Measurements from ENCODE around the gene MIEN1.
A peak's percentile ranks its signal among the peaks of the same experiment; 100 is the strongest.

The MIEN1 gene

DNA sequence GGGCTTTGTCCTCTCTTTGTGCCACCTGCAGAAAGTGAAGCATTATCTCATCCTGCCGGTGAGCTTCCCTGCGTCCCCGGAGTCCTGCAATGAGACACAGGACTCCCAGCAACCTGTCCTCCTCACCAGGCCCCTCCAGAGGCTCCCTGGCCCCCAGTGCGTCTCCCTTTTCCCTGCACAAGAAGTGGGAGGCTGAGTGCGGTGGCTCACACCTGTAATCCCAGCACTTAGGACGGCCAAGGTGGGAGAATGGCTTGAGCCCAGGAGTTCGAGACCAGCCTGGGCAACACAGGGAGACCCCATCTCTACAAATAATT, 15.8 kb upstream of the MIEN1 start:
- POLR2A ChIA-PET (ENCODE audit: low non-redundant PET) = no interaction called here
- TF ChIP-seq, protein P1, sequence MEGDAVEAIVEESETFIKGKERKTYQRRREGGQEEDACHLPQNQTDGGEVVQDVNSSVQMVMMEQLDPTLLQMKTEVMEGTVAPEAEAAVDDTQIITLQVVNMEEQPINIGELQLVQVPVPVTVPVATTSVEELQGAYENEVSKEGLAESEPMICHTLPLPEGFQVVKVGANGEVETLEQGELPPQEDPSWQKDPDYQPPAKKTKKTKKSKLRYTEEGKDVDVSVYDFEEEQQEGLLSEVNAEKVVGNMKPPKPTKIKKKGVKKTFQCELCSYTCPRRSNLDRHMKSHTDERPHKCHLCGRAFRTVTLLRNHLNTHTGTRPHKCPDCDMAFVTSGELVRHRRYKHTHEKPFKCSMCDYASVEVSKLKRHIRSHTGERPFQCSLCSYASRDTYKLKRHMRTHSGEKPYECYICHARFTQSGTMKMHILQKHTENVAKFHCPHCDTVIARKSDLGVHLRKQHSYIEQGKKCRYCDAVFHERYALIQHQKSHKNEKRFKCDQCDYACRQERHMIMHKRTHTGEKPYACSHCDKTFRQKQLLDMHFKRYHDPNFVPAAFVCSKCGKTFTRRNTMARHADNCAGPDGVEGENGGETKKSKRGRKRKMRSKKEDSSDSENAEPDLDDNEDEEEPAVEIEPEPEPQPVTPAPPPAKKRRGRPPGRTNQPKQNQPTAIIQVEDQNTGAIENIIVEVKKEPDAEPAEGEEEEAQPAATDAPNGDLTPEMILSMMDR (conservative IDR thresholded peaks at IDR 0.05; ENCODE audit: low read depth) = no peak

GRCh38 chr17:39745335-39746144, 15.2 kb upstream of the MIEN1 start:
- peak overlapping the region; percentile 35 for H3K27ac ChIP-seq
- ChIA-PET CTCF (no interaction called here), POLR2A (ENCODE audit: low non-redundant PET) (no interaction called here)
- TF ChIP-seq, protein P1 (conservative IDR thresholded peaks at IDR 0.05; ENCODE audit: low read depth) = no peak
- DNase-seq (ENCODE audit: low spot score) = no peak

More for the DNA sequence above, 15.8 kb upstream of the MIEN1 start:
- no peak for DNase-seq (ENCODE audit: low spot score)
- CTCF ChIA-PET = no interaction called here
- H3K27ac ChIP-seq = peak overlapping the region; percentile 35

GRCh38 chr17:39744836-39745215, 14.5 kb upstream of the MIEN1 start:
- ChIA-PET POLR2A (ENCODE audit: low non-redundant PET) (no interaction called here), CTCF (no interaction called here)
- 0 out of 2 replicates have a peak overlapping the region, but pooled peaks have one; percentile 35 for H3K27ac ChIP-seq
- TF ChIP-seq, protein P1 (conservative IDR thresholded peaks at IDR 0.05; ENCODE audit: low read depth) = no peak
- DNase-seq (ENCODE audit: low spot score) = no peak

DNA sequence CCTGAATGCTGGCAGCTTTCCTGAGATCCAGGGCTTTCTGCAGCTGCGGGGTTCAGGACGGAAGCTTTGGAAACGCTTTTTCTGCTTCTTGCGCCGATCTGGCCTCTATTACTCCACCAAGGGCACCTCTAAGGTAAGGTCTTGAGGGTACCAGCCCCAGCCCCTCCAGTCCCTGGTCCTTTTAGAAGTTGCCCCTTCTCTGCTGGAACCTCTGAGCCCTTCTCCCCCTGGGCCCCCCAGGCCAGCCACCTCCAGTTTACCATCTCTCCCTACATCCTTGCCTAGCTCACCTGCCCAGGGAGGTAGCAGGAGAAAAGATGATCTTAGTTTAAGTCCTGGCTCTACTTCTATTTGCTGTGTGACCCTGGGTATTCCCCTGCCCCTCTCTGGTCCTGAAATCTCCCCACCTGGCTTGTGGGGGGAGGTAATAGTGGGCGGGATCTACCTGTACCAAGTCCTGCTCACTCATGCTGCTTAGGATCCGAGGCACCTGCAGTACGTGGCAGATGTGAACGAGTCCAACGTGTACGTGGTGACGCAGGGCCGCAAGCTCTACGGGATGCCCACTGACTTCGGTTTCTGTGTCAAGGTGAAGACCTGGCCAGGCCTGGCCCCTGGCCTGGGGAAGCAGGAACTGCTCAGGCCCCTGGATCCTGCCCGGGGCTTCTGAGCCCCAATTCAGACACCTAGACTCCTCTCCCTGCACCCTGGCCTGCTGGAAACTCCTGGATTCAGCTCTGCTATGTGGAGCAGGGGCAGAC, 13.9 kb upstream of the MIEN1 start:
- CTCF ChIA-PET = interaction anchor here (1.4 kb wide), 1 partner anchor 14 kb away, joined by 4 read pairs; no protein-coding TSS in a partner anchor
- 0 out of 2 replicates have a peak overlapping the region, but pooled peaks have one; percentile 35 for H3K27ac ChIP-seq
- no peak for DNase-seq (ENCODE audit: low spot score)
- TF ChIP-seq, protein P1 (conservative IDR thresholded peaks at IDR 0.05; ENCODE audit: low read depth) = no peak
- POLR2A ChIA-PET (ENCODE audit: low non-redundant PET) = interaction anchor here (0.6 kb wide), 1 partner anchor 49 kb away, joined by 7 read pairs; no protein-coding TSS in a partner anchor

DNA sequence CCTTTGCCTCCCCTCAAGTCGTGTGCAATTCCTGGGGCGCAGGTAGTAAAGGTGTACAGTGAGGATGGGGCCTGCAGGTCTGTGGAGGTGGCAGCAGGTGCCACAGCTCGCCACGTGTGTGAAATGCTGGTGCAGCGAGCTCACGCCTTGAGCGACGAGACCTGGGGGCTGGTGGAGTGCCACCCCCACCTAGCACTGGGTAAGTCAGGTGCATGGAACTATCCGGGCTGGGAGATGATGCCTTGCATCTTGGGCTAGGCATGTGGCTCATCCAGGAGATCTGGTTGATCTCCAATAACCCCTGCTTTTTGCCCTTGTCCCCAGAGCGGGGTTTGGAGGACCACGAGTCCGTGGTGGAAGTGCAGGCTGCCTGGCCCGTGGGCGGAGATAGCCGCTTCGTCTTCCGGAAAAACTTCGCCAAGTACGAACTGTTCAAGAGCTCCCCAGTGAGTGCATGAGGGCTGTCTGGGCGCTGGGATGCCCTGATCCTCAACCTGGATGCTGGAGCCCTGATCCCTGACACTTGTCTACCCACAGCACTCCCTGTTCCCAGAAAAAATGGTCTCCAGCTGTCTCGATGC, 12.6 kb upstream of the MIEN1 start:
- CTCF ChIA-PET = interaction anchor here (1.4 kb wide), 1 partner anchor 13 kb away, joined by 4 read pairs; no protein-coding TSS in a partner anchor
- H3K27ac ChIP-seq = peak overlapping the region; percentile 11; the same call in 1 of the 2 replicates
- TF ChIP-seq, protein P1 (conservative IDR thresholded peaks at IDR 0.05; ENCODE audit: low read depth) = no peak
- DNase-seq (ENCODE audit: low spot score) = no peak
- POLR2A ChIA-PET (ENCODE audit: low non-redundant PET) = no interaction called here

GRCh38 chr17:39742126-39742855, 12.0 kb upstream of the MIEN1 start:
- CTCF ChIA-PET = no interaction called here
- POLR2A ChIA-PET (ENCODE audit: low non-redundant PET) = no interaction called here
- H3K27ac ChIP-seq = peak overlapping the region; percentile 95
- DNase-seq (ENCODE audit: low spot score) = no peak
- TF ChIP-seq, protein P1 (conservative IDR thresholded peaks at IDR 0.05; ENCODE audit: low read depth) = no peak

Measured in RWPE1 (cell line).